ENCODE measurements around the gene WDR38. TPM values are rescaled to one million over a fixed set of nuclear protein-coding genes. Genes with fewer than 3 reads are reported as not detected.

Gene WDR38
- total and polyA plus RNA-seq, 2 donors: 0.14 to 0.30 TPM

GRCh38 chr9:124854822-124855221 is 1.6 kb downstream of the WDR38 start:
- WGBS: 86% methylated on average over 7 of the region's 7 CpGs
- DNase-seq (ENCODE audit: low read depth in 6 of 9, low spot score in 9 of 9): no peak
- H3K9me3 ChIP-seq (ENCODE audit: control insufficient read depth in 2 of 2, insufficient read depth in 1 of 2, low read length in 1 of 2): no peaks in the 10 kb centered on the region
- H3K4me1 ChIP-seq (ENCODE audit: control insufficient read depth in 2 of 2, insufficient read depth in 2 of 2, low read length in 2 of 2): peaks cover 4 to 10% of the 10 kb centered on the region in 2 donors
- H3K27me3 ChIP-seq (ENCODE audit: control insufficient read depth in 2 of 2, insufficient read depth in 1 of 2, low read length in 1 of 2): peaks cover 3 to 41% of the 10 kb centered on the region in 2 donors
- peaks cover 34 to 38% of the 10 kb centered on the region in 2 donors for H3K36me3 ChIP-seq (ENCODE audit: control insufficient read depth in 2 of 2, insufficient read depth in 2 of 2, low read length in 1 of 2)
- H3K27ac ChIP-seq (ENCODE audit: low read depth in 1 of 2, low read length in 1 of 2): no peak overlapping the region
- H3K4me3 ChIP-seq (ENCODE audit: low read length in 2 of 2): no peak overlapping the region

DNA sequence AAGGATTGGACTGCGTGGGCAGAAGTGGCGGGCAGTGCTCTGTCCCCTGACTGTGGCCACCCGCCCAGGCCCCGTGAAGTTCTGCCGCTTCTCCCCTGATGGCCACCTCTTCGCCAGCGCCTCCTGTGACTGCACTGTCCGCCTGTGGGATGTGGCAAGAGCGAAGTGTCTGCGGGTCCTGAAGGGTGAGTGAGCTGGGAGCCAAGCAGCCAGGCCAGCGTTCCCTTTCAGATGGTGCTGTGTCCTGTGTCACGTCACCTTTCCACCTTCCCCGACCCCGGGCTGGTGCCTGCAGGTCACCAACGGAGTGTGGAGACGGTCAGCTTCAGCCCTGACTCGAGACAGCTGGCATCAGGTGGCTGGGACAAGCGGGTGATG is 2.3 kb downstream of the WDR38 start:
- H3K36me3 ChIP-seq (ENCODE audit: control insufficient read depth in 2 of 2, insufficient read depth in 2 of 2, low read length in 1 of 2): peaks cover 39 to 46% of the 10 kb centered on the region in 2 donors
- no peak for DNase-seq (ENCODE audit: low read depth in 6 of 9, low spot score in 9 of 9)

DNA sequence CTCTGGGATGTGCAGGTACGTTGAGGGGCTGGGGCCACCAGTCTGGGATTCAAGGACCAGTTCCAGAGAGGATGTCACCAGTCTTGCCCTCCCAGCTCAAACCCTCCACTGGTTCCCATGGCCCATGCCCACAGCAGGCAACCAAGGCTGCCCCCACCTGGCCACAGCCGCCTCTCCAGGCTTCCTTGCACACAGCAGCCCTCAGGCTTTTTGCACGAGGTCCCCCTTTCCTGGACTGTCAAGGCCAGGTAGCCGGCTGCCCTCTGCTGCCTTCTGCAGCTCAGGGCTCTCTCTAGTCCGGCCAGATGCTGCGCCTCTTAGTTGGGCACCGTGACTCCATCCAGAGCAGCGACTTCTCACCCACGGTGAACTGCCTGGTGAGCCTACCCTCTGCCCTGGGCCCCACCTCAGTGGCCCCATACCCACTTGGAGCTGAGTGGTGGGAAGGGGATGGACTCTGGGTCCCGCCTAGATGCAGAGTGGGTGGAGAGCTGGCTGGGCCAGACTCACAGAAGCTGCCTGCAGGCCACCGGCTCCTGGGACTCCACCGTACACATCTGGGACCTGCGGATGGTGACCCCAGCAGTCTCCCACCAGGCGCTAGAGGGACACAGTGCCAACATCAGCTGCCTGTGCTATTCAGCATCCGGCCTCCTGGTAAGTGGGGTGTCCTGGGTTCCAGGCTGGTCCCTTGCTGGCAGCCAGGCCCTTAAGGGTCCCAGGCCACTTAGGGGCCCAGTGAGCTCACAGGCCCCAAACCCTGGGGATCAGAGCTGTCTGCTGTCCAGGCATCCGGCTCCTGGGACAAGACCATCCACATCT is 2.9 kb downstream of the WDR38 start:
- no peak overlapping the region for H3K27ac ChIP-seq (ENCODE audit: low read depth in 1 of 2, low read length in 1 of 2)
- H3K4me1 ChIP-seq (ENCODE audit: control insufficient read depth in 2 of 2, insufficient read depth in 2 of 2, low read length in 2 of 2): peaks cover 8 to 23% of the 10 kb centered on the region in 2 donors
- H3K27me3 ChIP-seq (ENCODE audit: control insufficient read depth in 2 of 2, insufficient read depth in 1 of 2, low read length in 1 of 2): peaks cover 3 to 31% of the 10 kb centered on the region in 2 donors
- H3K4me3 ChIP-seq (ENCODE audit: low read length in 2 of 2): no peak overlapping the region
- 89% methylated on average over 16 of the region's 16 CpGs for WGBS
- no peak for DNase-seq (ENCODE audit: low read depth in 6 of 9, low spot score in 9 of 9)
- peaks cover 39 to 51% of the 10 kb centered on the region in 2 donors for H3K36me3 ChIP-seq (ENCODE audit: control insufficient read depth in 2 of 2, insufficient read depth in 2 of 2, low read length in 1 of 2)
- H3K9me3 ChIP-seq (ENCODE audit: control insufficient read depth in 2 of 2, insufficient read depth in 1 of 2, low read length in 1 of 2): no peaks in the 10 kb centered on the region

More for the DNA sequence above, 2.3 kb downstream of the WDR38 start:
- Histone ChIP-seq H3K9me3 (ENCODE audit: control insufficient read depth in 2 of 2, insufficient read depth in 1 of 2, low read length in 1 of 2) (no peaks in the 10 kb centered on the region), H3K27me3 (ENCODE audit: control insufficient read depth in 2 of 2, insufficient read depth in 1 of 2, low read length in 1 of 2) (peaks cover 3 to 37% of the 10 kb centered on the region in 2 donors), H3K4me3 (ENCODE audit: low read length in 2 of 2) (no peak overlapping the region), H3K4me1 (ENCODE audit: control insufficient read depth in 2 of 2, insufficient read depth in 2 of 2, low read length in 2 of 2) (peaks cover 4 to 17% of the 10 kb centered on the region in 2 donors), H3K27ac (ENCODE audit: low read depth in 1 of 2, low read length in 1 of 2) (no peak overlapping the region)
- 97% methylated on average over 18 of the region's 18 CpGs for WGBS

GRCh38 chr9:124857533-124858162 is 4.4 kb downstream of the WDR38 start:
- Histone ChIP-seq H3K27me3 (ENCODE audit: control insufficient read depth in 2 of 2, insufficient read depth in 1 of 2, low read length in 1 of 2) (peaks cover 0 to 17% of the 10 kb centered on the region in 2 donors), H3K4me3 (ENCODE audit: low read length in 2 of 2) (no peak overlapping the region), H3K27ac (ENCODE audit: low read depth in 1 of 2, low read length in 1 of 2) (no peak overlapping the region), H3K4me1 (ENCODE audit: control insufficient read depth in 2 of 2, insufficient read depth in 2 of 2, low read length in 2 of 2) (peaks cover 13 to 24% of the 10 kb centered on the region in 2 donors), H3K9me3 (ENCODE audit: control insufficient read depth in 2 of 2, insufficient read depth in 1 of 2, low read length in 1 of 2) (peaks cover 0 to 4% of the 10 kb centered on the region in 2 donors), H3K36me3 (ENCODE audit: control insufficient read depth in 2 of 2, insufficient read depth in 2 of 2, low read length in 1 of 2) (peaks cover 39 to 51% of the 10 kb centered on the region in 2 donors)
- DNase-seq (ENCODE audit: low read depth in 6 of 9, low spot score in 9 of 9): no peak
- WGBS: 96% methylated on average over 24 of the region's 24 CpGs

- Histone ChIP-seq H3K4me3 (ENCODE audit: low read length in 2 of 2) (no peak overlapping the region), H3K4me1 (ENCODE audit: control insufficient read depth in 2 of 2, insufficient read depth in 2 of 2, low read length in 2 of 2) (peaks cover 12 to 25% of the 10 kb centered on the region in 2 donors), H3K36me3 (ENCODE audit: control insufficient read depth in 2 of 2, insufficient read depth in 2 of 2, low read length in 1 of 2) (peaks cover 39 to 51% of the 10 kb centered on the region in 2 donors), H3K9me3 (ENCODE audit: control insufficient read depth in 2 of 2, insufficient read depth in 1 of 2, low read length in 1 of 2) (peaks cover 0 to 4% of the 10 kb centered on the region in 2 donors), H3K27me3 (ENCODE audit: control insufficient read depth in 2 of 2, insufficient read depth in 1 of 2, low read length in 1 of 2) (peaks cover 0 to 9% of the 10 kb centered on the region in 2 donors), H3K27ac (ENCODE audit: low read depth in 1 of 2, low read length in 1 of 2) (no peak overlapping the region)
- DNase-seq (ENCODE audit: low read depth in 6 of 9, low spot score in 9 of 9): no peak
- 97% methylated on average over 9 of the region's 9 CpGs for WGBS
Observed at GRCh38 chr9:124858330-124859046, 5.2 kb downstream of the WDR38 start.

GRCh38 chr9:124859803-124860581 is 6.7 kb downstream of the WDR38 start:
- no peak overlapping the region for H3K27ac ChIP-seq (ENCODE audit: low read depth in 1 of 2, low read length in 1 of 2)
- peaks cover 0 to 2% of the 10 kb centered on the region in 2 donors for H3K27me3 ChIP-seq (ENCODE audit: control insufficient read depth in 2 of 2, insufficient read depth in 1 of 2, low read length in 1 of 2)
- peaks cover 39 to 51% of the 10 kb centered on the region in 2 donors for H3K36me3 ChIP-seq (ENCODE audit: control insufficient read depth in 2 of 2, insufficient read depth in 2 of 2, low read length in 1 of 2)
- DNase-seq (ENCODE audit: low read depth in 6 of 9, low spot score in 9 of 9): no peak
- H3K4me1 ChIP-seq (ENCODE audit: control insufficient read depth in 2 of 2, insufficient read depth in 2 of 2, low read length in 2 of 2): peaks cover 12 to 25% of the 10 kb centered on the region in 2 donors
- peak overlapping the region in 1 of 2 donors; percentile 94 for H3K4me3 ChIP-seq (ENCODE audit: low read length in 2 of 2)
- WGBS: 86% methylated on average over 10 of the region's 10 CpGs
- peaks cover 0 to 4% of the 10 kb centered on the region in 2 donors for H3K9me3 ChIP-seq (ENCODE audit: control insufficient read depth in 2 of 2, insufficient read depth in 1 of 2, low read length in 1 of 2)

GRCh38 chr9:124860582-124861341 is 7.5 kb downstream of the WDR38 start:
- 26% methylated on average over 12 of the region's 12 CpGs for WGBS
- Histone ChIP-seq H3K4me1 (ENCODE audit: control insufficient read depth in 2 of 2, insufficient read depth in 2 of 2, low read length in 2 of 2) (peaks cover 12 to 25% of the 10 kb centered on the region in 2 donors), H3K27me3 (ENCODE audit: control insufficient read depth in 2 of 2, insufficient read depth in 1 of 2, low read length in 1 of 2) (peaks cover 0 to under 1% of the 10 kb centered on the region in 2 donors), H3K27ac (ENCODE audit: low read depth in 1 of 2, low read length in 1 of 2) (peak overlapping the region; percentile 83 to 95), H3K4me3 (ENCODE audit: low read length in 2 of 2) (peak overlapping the region; percentile 67 to 94), H3K9me3 (ENCODE audit: control insufficient read depth in 2 of 2, insufficient read depth in 1 of 2, low read length in 1 of 2) (peaks cover 0 to 4% of the 10 kb centered on the region in 2 donors), H3K36me3 (ENCODE audit: control insufficient read depth in 2 of 2, insufficient read depth in 2 of 2, low read length in 1 of 2) (peaks cover 39 to 51% of the 10 kb centered on the region in 2 donors)
- no peak for DNase-seq (ENCODE audit: low read depth in 6 of 9, low spot score in 9 of 9)
